H4 (cell line): ENCODE results near the gene EIF3D. TPM values are rescaled to one million over a fixed set of nuclear protein-coding genes. Genes with fewer than 3 reads are reported as not detected.

Experiments used
- DNase-seq: peaks from one replicate; pipeline ENCODE4 v3.0.0-alpha.2; 2015; ENCODE audit warnings: low spot score
- total RNA-seq: library from RNA; depleted of rRNA; stranded (reverse); fragments of >200 nt; shearing (Covaris generic); gene quantifications from 2 replicates; pipeline ENCODE4 v1.2.3, GENCODE V29; 2014

EIF3D gene
- total RNA-seq, 1 experiment from 2014 or later = 320 TPM

- DNase-seq = no peak
Measured at GRCh38 chr22:36507518-36508010, 21.4 kb downstream of the EIF3D start.

GRCh38 chr22:36506637-36507517, 22.1 kb downstream of the EIF3D start, which contains the start of gene FOXRED2:
FOXRED2 (minus strand) TSS chr22:36507040; CDS start chr22:36506422, 618 bp downstream.
- DNase-seq = peak; percentile 62

- no peak for DNase-seq
Measured at GRCh38 chr22:36505998-36506635, 22.8 kb downstream of the EIF3D start.

GRCh38 chr22:36497910-36498665, 30.9 kb downstream of the EIF3D start:
- no peak for DNase-seq

GRCh38 chr22:36493690-36494110, 35.3 kb downstream of the EIF3D start:
- DNase-seq = no peak

- DNase-seq = no peak
Measured at GRCh38 chr22:36492109-36492508, 36.9 kb downstream of the EIF3D start.

GRCh38 chr22:36491155-36491554, 37.8 kb downstream of the EIF3D start:
- DNase-seq = no peak

GRCh38 chr22:36486619-36487384, 42.2 kb downstream of the EIF3D start:
- no peak for DNase-seq

GRCh38 chr22:36481393-36482168, 47.4 kb downstream of the EIF3D start, which contains the start of gene TXN2:
TXN2 (minus strand) TSS chr22:36481640; CDS start chr22:36480837, 803 bp downstream.
- DNase-seq = peak; percentile 90

- peak; percentile 25 for DNase-seq
Measured at GRCh38 chr22:36480941-36481392, 48.0 kb downstream of the EIF3D start.

GRCh38 chr22:36478966-36479365, 50.0 kb downstream of the EIF3D start:
- no peak for DNase-seq

GRCh38 chr22:36475341-36475740, 53.6 kb downstream of the EIF3D start:
- DNase-seq = no peak

GRCh38 chr22:36472689-36473088, 56.3 kb downstream of the EIF3D start:
- no peak for DNase-seq

GRCh38 chr22:36471341-36471821, 57.6 kb downstream of the EIF3D start:
- DNase-seq = no peak

- DNase-seq = no peak
Measured at GRCh38 chr22:36470994-36471331, 58.0 kb downstream of the EIF3D start.

GRCh38 chr22:36470162-36470993, 58.6 kb downstream of the EIF3D start:
- DNase-seq = peak; percentile 79

GRCh38 chr22:36469094-36469710, 59.8 kb downstream of the EIF3D start:
- DNase-seq = peak; percentile 38

GRCh38 chr22:36467946-36468345, 61.0 kb downstream of the EIF3D start:
- peak; percentile 95 for DNase-seq
